Hepatocyte (in vitro differentiated cells): Measurements from ENCODE around the gene PNKP. TPM values are rescaled to one million over a fixed set of nuclear protein-coding genes. Genes with fewer than 3 reads are reported as not detected.

Experiments used
- DNase-seq: peaks from one replicate; pipeline ENCODE4 v3.0.0-alpha.2; 2016; ENCODE audit warnings: low spot score
- H2AFZ ChIP-seq: fragments of 200-600 bp; sonication (generic); 2 replicates; pipeline ENCODE4 v1.6.0; 2016; ENCODE audit warnings: antibody characterized with exemption, mild to moderate bottlenecking
- H3K27ac ChIP-seq: fragments of 200-600 bp; sonication (generic); 2 replicates; pipeline ENCODE4 v1.5.1; 2016; ENCODE audit warnings: mild to moderate bottlenecking
- H3K27me3 ChIP-seq: fragments of 200-600 bp; sonication (generic); 2 replicates; pipeline ENCODE4 v1.6.1; 2016
- H3K36me3 ChIP-seq: fragments of 200-600 bp; sonication (generic); replicated peaks from 2 replicates; pipeline ENCODE4 v1.5.1; 2016; ENCODE audit warnings: low read depth; ENCODE audit not compliant: insufficient read depth
- H3K4me1 ChIP-seq: fragments of 200-600 bp; sonication (generic); 2 replicates; pipeline ENCODE4 v1.5.1; 2016; ENCODE audit warnings: mild to moderate bottlenecking, moderate library complexity; ENCODE audit not compliant: insufficient read depth
- H3K4me2 ChIP-seq: fragments of 200-600 bp; sonication (generic); 2 replicates; pipeline ENCODE4 v1.6.0; 2016
- H3K4me3 ChIP-seq: fragments of 200-600 bp; sonication (generic); 2 replicates; pipeline ENCODE4 v1.5.1; 2016; ENCODE audit warnings: mild to moderate bottlenecking
- H3K79me2 ChIP-seq: fragments of 200-600 bp; sonication (generic); 2 replicates; pipeline ENCODE4 v1.6.0; 2017; ENCODE audit warnings: mild to moderate bottlenecking
- H3K9me2 ChIP-seq: fragments of 200-600 bp; sonication (generic); replicated peaks from 2 replicates; pipeline ENCODE4 v1.6.0; 2017; ENCODE audit warnings: mild to moderate bottlenecking; ENCODE audit not compliant: insufficient read depth
- H3K9me3 ChIP-seq: fragments of 200-600 bp; sonication (generic); 2 replicates; pipeline ENCODE4 v1.5.1; 2016; ENCODE audit warnings: low read depth, mild to moderate bottlenecking
- H4K20me1 ChIP-seq: fragments of 200-600 bp; sonication (generic); 2 replicates; pipeline ENCODE4 v1.6.0; 2016; ENCODE audit warnings: mild to moderate bottlenecking; ENCODE audit not compliant: insufficient read depth, poor library complexity, severe bottlenecking
- CTCF ChIP-seq: fragments of 200-600 bp; sonication (generic); IDR thresholded peaks from 2 replicates; pipeline ENCODE4 v1.5.1; 2016; ENCODE audit warnings: antibody characterized with exemption, mild to moderate bottlenecking; ENCODE audit not compliant: poor library complexity
- EZH2 ChIP-seq: fragments of 200-600 bp; sonication (generic); IDR thresholded peaks from 2 replicates; pipeline ENCODE4 v1.6.1; 2016; ENCODE audit warnings: antibody characterized with exemption, mild to moderate bottlenecking, borderline replicate concordance
- EZH2phosphoT487 ChIP-seq: fragments of 200-600 bp; sonication (generic); IDR thresholded peaks from one replicate; pipeline ENCODE4 v1.6.1; 2018; ENCODE audit warnings: antibody characterized with exemption, mild to moderate bottlenecking, low read depth, moderate library complexity; ENCODE audit not compliant: unreplicated experiment, severe bottlenecking
- WGBS: methylation state at CpG from one replicate; pipeline ENCODE4 v1.1.6; 2016; ENCODE audit warnings: low lambda C conversion rate; ENCODE audit errors: missing lambda C conversion rate; 5-methylcytosine and 5-hydroxymethylcytosine counted together
- polyA plus RNA-seq: library from polyadenylated mRNA; unstranded; fragments of >200 nt; fragmentation: Nextera tagmentation; extraction: Ambion mirVana; gene quantifications from 2 replicates; pipeline ENCODE4 v1.2.1, GENCODE V29; 2016
- total RNA-seq: library from RNA; depleted of rRNA; stranded (reverse); fragments of >200 nt; gene quantifications from 2 replicates; pipeline ENCODE4 v1.2.3, GENCODE V29; 2014

PNKP gene
- total and polyA plus RNA-seq, 2 experiments from 2014 or later, result 27.0 to 68.6 TPM

GRCh38 chr19:49880162-49880869 is 12.9 kb upstream of the PNKP start:
- Histone ChIP-seq H3K4me3 (no peak overlapping the region), H3K4me1 (peaks cover 10% of the 10 kb centered on the region), H3K27ac (no peak overlapping the region), H3K4me2 (no peak overlapping the region), H3K79me2 (peaks cover 25% of the 10 kb centered on the region), H2AFZ (no peak overlapping the region), H3K27me3 (no peaks in the 10 kb centered on the region), H3K9me2 (no peaks in the 10 kb centered on the region), H3K9me3 (no peaks in the 10 kb centered on the region), H3K36me3 (peaks cover 8% of the 10 kb centered on the region), H4K20me1 (no peaks in the 10 kb centered on the region)
- 94% methylated on average over 10 of the region's 10 CpGs for WGBS
- TF ChIP-seq CTCF (no peak), EZH2 (no peak), EZH2phosphoT487 (no peak)
- DNase-seq, result no peak

GRCh38 chr19:49879243-49879963 is 12.0 kb upstream of the PNKP start:
- Histone ChIP-seq H2AFZ (no peak overlapping the region), H3K27ac (no peak overlapping the region), H4K20me1 (no peaks in the 10 kb centered on the region), H3K4me1 (peaks cover 10% of the 10 kb centered on the region), H3K9me2 (no peaks in the 10 kb centered on the region), H3K27me3 (no peaks in the 10 kb centered on the region), H3K79me2 (peaks cover 34% of the 10 kb centered on the region), H3K36me3 (peaks cover 8% of the 10 kb centered on the region), H3K9me3 (no peaks in the 10 kb centered on the region), H3K4me2 (peak overlapping the region; percentile 79), H3K4me3 (no peak overlapping the region)
- 97% methylated on average over 12 of the region's 12 CpGs for WGBS
- no peak for DNase-seq
- TF ChIP-seq CTCF (no peak), EZH2phosphoT487 (no peak), EZH2 (no peak)

- H3K9me2 ChIP-seq, result no peaks in the 10 kb centered on the region
- H3K4me3 ChIP-seq, result peak overlapping the region; percentile 75
- H3K36me3 ChIP-seq, result peaks cover 8% of the 10 kb centered on the region
- H3K27ac ChIP-seq, result peak overlapping the region; percentile 87
- H3K79me2 ChIP-seq, result peaks cover 41% of the 10 kb centered on the region
- H3K4me2 ChIP-seq, result peak overlapping the region; percentile 79
- H3K4me1 ChIP-seq, result peaks cover 10% of the 10 kb centered on the region
- no peaks in the 10 kb centered on the region for H4K20me1 ChIP-seq
- TF ChIP-seq EZH2 (no peak), EZH2phosphoT487 (no peak), CTCF (no peak)
- H2AFZ ChIP-seq, result no peak overlapping the region
- no peaks in the 10 kb centered on the region for H3K9me3 ChIP-seq
- H3K27me3 ChIP-seq, result no peaks in the 10 kb centered on the region
- 85% methylated on average over 9 of the region's 9 CpGs for WGBS
- DNase-seq, result no peak
These were observed 11.3 kb upstream of the PNKP start for GRCh38 chr19:49878744-49879070.
